ENCODE measurements around the gene GSTM1.

Gene GSTM1

GRCh38 chr1:109718495-109718894 lies 30.9 kb downstream of the GSTM1 start:
- DNase-seq: no peak
- in situ Hi-C loops (cut with MboI; ENCODE audit: low pct_unique_long_range_greater_than_20kb, low sequenced_read_pairs): no loop called here

GRCh38 chr1:109719337-109719837 lies 31.8 kb downstream of the GSTM1 start:
- in situ Hi-C loops (cut with MboI; ENCODE audit: low pct_unique_long_range_greater_than_20kb, low sequenced_read_pairs): no loop called here
- DNase-seq: no peak

GRCh38 chr1:109721042-109721441 lies 33.4 kb downstream of the GSTM1 start:
- in situ Hi-C loops (cut with MboI; ENCODE audit: low pct_unique_long_range_greater_than_20kb, low sequenced_read_pairs): no loop called here
- no peak for DNase-seq

- DNase-seq: no peak
Measured at GRCh38 chr1:109721971-109722370, 34.4 kb downstream of the GSTM1 start.

GRCh38 chr1:109722908-109723691 lies 35.5 kb downstream of the GSTM1 start:
- DNase-seq: no peak
- in situ Hi-C loops (cut with MboI; ENCODE audit: low pct_unique_long_range_greater_than_20kb, low sequenced_read_pairs): no loop called here

More at GRCh38 chr1:109721971-109722370, 34.4 kb downstream of the GSTM1 start:
- in situ Hi-C loops (cut with MboI; ENCODE audit: low pct_unique_long_range_greater_than_20kb, low sequenced_read_pairs): no loop called here

- no peak for DNase-seq
- in situ Hi-C loops (cut with MboI; ENCODE audit: low pct_unique_long_range_greater_than_20kb, low sequenced_read_pairs): no loop called here
Measured at GRCh38 chr1:109724933-109725332, 37.3 kb downstream of the GSTM1 start.

GRCh38 chr1:109725510-109725909 lies 37.9 kb downstream of the GSTM1 start:
- in situ Hi-C loops (cut with MboI; ENCODE audit: low pct_unique_long_range_greater_than_20kb, low sequenced_read_pairs): no loop called here
- DNase-seq: no peak

- in situ Hi-C loops (cut with MboI; ENCODE audit: low pct_unique_long_range_greater_than_20kb, low sequenced_read_pairs): no loop called here
- DNase-seq: no peak
Measured at GRCh38 chr1:109726007-109726406, 38.4 kb downstream of the GSTM1 start.

- in situ Hi-C loops (cut with MboI; ENCODE audit: low pct_unique_long_range_greater_than_20kb, low sequenced_read_pairs): no loop called here
Measured at GRCh38 chr1:109726728-109727373, 39.2 kb downstream of the GSTM1 start.

GRCh38 chr1:109728870-109729269 lies 41.3 kb downstream of the GSTM1 start:
- in situ Hi-C loops (cut with MboI; ENCODE audit: low pct_unique_long_range_greater_than_20kb, low sequenced_read_pairs): no loop called here
- DNase-seq: no peak

More at GRCh38 chr1:109726728-109727373, 39.2 kb downstream of the GSTM1 start:
- DNase-seq: no peak

- in situ Hi-C loops (cut with MboI; ENCODE audit: low pct_unique_long_range_greater_than_20kb, low sequenced_read_pairs): no loop called here
- DNase-seq: no peak
Measured at GRCh38 chr1:109730666-109731065, 43.0 kb downstream of the GSTM1 start.

- in situ Hi-C loops (cut with MboI; ENCODE audit: low pct_unique_long_range_greater_than_20kb, low sequenced_read_pairs): no loop called here
- DNase-seq: no peak
Measured at GRCh38 chr1:109732390-109732881, 44.8 kb downstream of the GSTM1 start.

- in situ Hi-C loops (cut with MboI; ENCODE audit: low pct_unique_long_range_greater_than_20kb, low sequenced_read_pairs): no loop called here
- no peak for DNase-seq
Measured at GRCh38 chr1:109733236-109733870, 45.7 kb downstream of the GSTM1 start.

- no peak for DNase-seq
- in situ Hi-C loops (cut with MboI; ENCODE audit: low pct_unique_long_range_greater_than_20kb, low sequenced_read_pairs): no loop called here
Measured at GRCh38 chr1:109739738-109740614, 52.4 kb downstream of the GSTM1 start.

- DNase-seq: no peak
- in situ Hi-C loops (cut with MboI; ENCODE audit: low pct_unique_long_range_greater_than_20kb, low sequenced_read_pairs): no loop called here
Measured at GRCh38 chr1:109740615-109741373, 53.2 kb downstream of the GSTM1 start, which contains the start of gene GSTM3. GSTM3 (minus strand) TSS chr1:109741038; CDS start chr1:109740287, 751 bp downstream.

All from KBM-7 (cell line).